Measurements from ENCODE around the gene TAOK3. TPM values are rescaled to one million over a fixed set of nuclear protein-coding genes. Genes with fewer than 3 reads are reported as not detected.
"Not testable (repeated sequence)": the region's sequence is repeated elsewhere in the genome, so short reads cannot be mapped to it uniquely, and the experiment has no call there.

Gene TAOK3
- total RNA-seq, 4 donors from 2014 or later: 22.7 to 61.7 (median 38.8) TPM

- Histone ChIP-seq H3K36me3 (peaks cover 11% of the 10 kb centered on the region), H3K4me1 (no peaks in the 10 kb centered on the region), H3K9me3 (no peaks in the 10 kb centered on the region), H3K27me3 (no peaks in the 10 kb centered on the region), H3K4me3 (no peak overlapping the region), H3K27ac (no peak overlapping the region)
- 88% methylated on average over 1 of the region's 1 CpG for WGBS
- no peak for TF ChIP-seq POLR2A (IDR thresholded peaks at IDR 0.05)
- DNase-seq (ENCODE audit: low spot score in 2 of 2): no peak
These were observed 116.4 kb downstream of the TAOK3 start for GRCh38 chr12:118256352-118256751.

- H3K4me1 ChIP-seq: no peaks in the 10 kb centered on the region
- no peaks in the 10 kb centered on the region for H3K27me3 ChIP-seq
- no peak for TF ChIP-seq POLR2AphosphoS5 (IDR thresholded peaks at IDR 0.05)
- H3K27ac ChIP-seq: no peak overlapping the region
- no peak for DNase-seq (ENCODE audit: low spot score in 2 of 2)
- WGBS: 92% methylated on average over 1 of the region's 1 CpG
- H3K36me3 ChIP-seq: no peaks in the 10 kb centered on the region
- no peak overlapping the region for H3K4me3 ChIP-seq
- H3K9me3 ChIP-seq: no peaks in the 10 kb centered on the region
These were observed 123.2 kb downstream of the TAOK3 start for GRCh38 chr12:118249547-118249946.

GRCh38 chr12:118245886-118246285, 126.8 kb downstream of the TAOK3 start:
- H3K36me3 ChIP-seq; DNase-seq (ENCODE audit: low spot score in 2 of 2); H3K27me3 ChIP-seq; H3K9me3 ChIP-seq; H3K27ac ChIP-seq; H3K4me1 ChIP-seq; H3K4me3 ChIP-seq: not testable (repeated sequence)
- 94% methylated on average over 14 of the region's 26 CpGs for WGBS

DNA sequence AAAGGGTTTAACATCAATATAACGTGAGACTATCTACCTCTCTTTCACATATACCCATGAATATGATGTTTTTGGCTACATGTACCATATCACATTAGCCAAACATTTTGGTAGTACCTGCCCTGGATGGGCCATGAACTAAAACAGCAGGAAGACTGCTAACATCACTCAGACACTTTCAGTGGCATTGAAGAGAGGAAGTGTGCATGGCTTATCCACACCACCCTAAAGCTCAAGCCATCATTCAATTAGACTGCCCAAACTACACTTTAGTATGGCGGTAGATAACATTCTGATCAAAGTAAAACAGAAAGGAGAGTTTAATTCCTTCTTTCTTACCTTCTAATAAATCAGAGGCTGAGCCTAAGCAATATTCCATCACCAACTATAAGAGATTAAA, 133.8 kb downstream of the TAOK3 start:
- Histone ChIP-seq H3K4me1 (peaks cover 36% of the 10 kb centered on the region), H3K27me3 (no peaks in the 10 kb centered on the region), H3K9me3 (no peaks in the 10 kb centered on the region), H3K36me3 (peaks cover 3% of the 10 kb centered on the region), H3K4me3 (no peak overlapping the region), H3K27ac (no peak overlapping the region)
- TF ChIP-seq EP300 (IDR thresholded peaks at IDR 0.05): no peak
- TF ChIP-seq, protein P1, sequence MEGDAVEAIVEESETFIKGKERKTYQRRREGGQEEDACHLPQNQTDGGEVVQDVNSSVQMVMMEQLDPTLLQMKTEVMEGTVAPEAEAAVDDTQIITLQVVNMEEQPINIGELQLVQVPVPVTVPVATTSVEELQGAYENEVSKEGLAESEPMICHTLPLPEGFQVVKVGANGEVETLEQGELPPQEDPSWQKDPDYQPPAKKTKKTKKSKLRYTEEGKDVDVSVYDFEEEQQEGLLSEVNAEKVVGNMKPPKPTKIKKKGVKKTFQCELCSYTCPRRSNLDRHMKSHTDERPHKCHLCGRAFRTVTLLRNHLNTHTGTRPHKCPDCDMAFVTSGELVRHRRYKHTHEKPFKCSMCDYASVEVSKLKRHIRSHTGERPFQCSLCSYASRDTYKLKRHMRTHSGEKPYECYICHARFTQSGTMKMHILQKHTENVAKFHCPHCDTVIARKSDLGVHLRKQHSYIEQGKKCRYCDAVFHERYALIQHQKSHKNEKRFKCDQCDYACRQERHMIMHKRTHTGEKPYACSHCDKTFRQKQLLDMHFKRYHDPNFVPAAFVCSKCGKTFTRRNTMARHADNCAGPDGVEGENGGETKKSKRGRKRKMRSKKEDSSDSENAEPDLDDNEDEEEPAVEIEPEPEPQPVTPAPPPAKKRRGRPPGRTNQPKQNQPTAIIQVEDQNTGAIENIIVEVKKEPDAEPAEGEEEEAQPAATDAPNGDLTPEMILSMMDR (IDR thresholded peaks at IDR 0.05): no peak
- TF ChIP-seq POLR2A (IDR thresholded peaks at IDR 0.05): no peak
- no peak for TF ChIP-seq POLR2AphosphoS5 (IDR thresholded peaks at IDR 0.05)
- DNase-seq (ENCODE audit: low spot score in 2 of 2): no peak
- 91% methylated on average over 2 of the region's 2 CpGs for WGBS

DNA sequence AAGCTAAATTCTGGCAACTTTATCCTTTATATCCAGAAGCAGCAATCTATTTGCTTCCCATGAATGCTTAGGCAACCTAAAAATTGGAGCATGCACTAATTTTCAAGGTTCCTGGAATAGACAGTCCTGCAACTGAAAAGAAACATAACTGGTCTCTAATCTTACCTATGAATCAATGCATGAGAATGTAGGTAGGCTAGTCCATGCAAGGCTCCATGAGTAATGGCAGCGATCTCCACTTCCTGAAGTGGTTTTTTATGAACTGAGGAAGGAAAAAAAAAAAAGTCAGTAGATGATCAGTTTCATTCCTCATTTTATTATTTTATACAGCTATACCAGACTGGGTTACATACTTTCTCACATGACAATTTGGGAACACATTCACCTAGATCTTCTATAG, 134.8 kb downstream of the TAOK3 start:
- no peak overlapping the region for H3K4me3 ChIP-seq
- no peaks in the 10 kb centered on the region for H3K27me3 ChIP-seq
- no peaks in the 10 kb centered on the region for H3K9me3 ChIP-seq
- TF ChIP-seq POLR2A (IDR thresholded peaks at IDR 0.05) (no peak), EP300 (IDR thresholded peaks at IDR 0.05) (no peak), POLR2AphosphoS5 (IDR thresholded peaks at IDR 0.05) (no peak)
- TF ChIP-seq, protein P1 (IDR thresholded peaks at IDR 0.05): no peak
- H3K4me1 ChIP-seq: peaks cover 36% of the 10 kb centered on the region
- H3K36me3 ChIP-seq: peaks cover 3% of the 10 kb centered on the region
- 43% methylated on average over 1 of the region's 1 CpG for WGBS
- no peak for DNase-seq (ENCODE audit: low spot score in 2 of 2)
- peak overlapping the region; percentile 15 for H3K27ac ChIP-seq

DNA sequence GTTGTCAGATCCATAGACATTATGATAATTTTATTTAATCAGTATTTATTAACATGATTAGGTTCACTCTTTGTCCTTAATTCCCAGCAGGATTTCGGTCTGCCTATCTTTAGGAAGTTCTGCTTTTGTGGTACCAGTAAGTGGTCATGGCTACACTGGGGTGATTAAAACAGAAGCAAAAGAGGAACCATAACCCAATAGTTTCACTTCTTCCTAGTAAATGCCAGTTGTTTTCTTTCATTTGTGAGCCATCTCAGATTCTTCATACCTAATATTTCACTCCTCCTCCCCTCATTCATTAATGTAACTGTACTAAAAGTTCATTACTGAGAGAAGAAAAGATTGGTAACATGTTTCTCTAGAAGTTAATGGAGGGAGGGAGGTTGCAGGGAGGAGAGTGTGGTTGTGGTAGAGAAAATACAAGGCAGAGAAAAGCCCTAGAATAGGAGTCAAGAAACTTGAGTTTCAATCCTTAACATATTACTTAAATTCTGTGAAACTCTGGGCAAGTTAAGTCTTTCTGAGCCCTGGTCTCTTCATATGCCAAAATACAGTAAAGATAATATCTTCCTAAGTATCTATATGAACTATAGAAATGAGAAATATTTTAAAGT, 135.5 kb downstream of the TAOK3 start:
- no peak for DNase-seq (ENCODE audit: low spot score in 2 of 2)
- no peaks in the 10 kb centered on the region for H3K27me3 ChIP-seq
- H3K9me3 ChIP-seq: no peaks in the 10 kb centered on the region
- TF ChIP-seq, protein P1 (IDR thresholded peaks at IDR 0.05): no peak
- TF ChIP-seq EP300 (IDR thresholded peaks at IDR 0.05): no peak
- TF ChIP-seq POLR2AphosphoS5 (IDR thresholded peaks at IDR 0.05): no peak
- no peak for TF ChIP-seq POLR2A (IDR thresholded peaks at IDR 0.05)
- 68% methylated on average over 1 of the region's 1 CpG for WGBS
- H3K4me1 ChIP-seq: peaks cover 36% of the 10 kb centered on the region
- H3K27ac ChIP-seq: peak overlapping the region; percentile 15
- peaks cover 3% of the 10 kb centered on the region for H3K36me3 ChIP-seq
- H3K4me3 ChIP-seq: no peak overlapping the region

- DNase-seq (ENCODE audit: low spot score in 2 of 2): no peak
- no peak overlapping the region for H3K27ac ChIP-seq
- peaks cover 4% of the 10 kb centered on the region for H3K36me3 ChIP-seq
- H3K4me1 ChIP-seq: no peaks in the 10 kb centered on the region
- H3K9me3 ChIP-seq: no peaks in the 10 kb centered on the region
- TF ChIP-seq POLR2A (IDR thresholded peaks at IDR 0.05) (no peak), EP300 (IDR thresholded peaks at IDR 0.05) (no peak), POLR2AphosphoS5 (IDR thresholded peaks at IDR 0.05) (no peak)
- TF ChIP-seq, protein P1 (IDR thresholded peaks at IDR 0.05): no peak
- H3K4me3 ChIP-seq: no peak overlapping the region
- no peaks in the 10 kb centered on the region for H3K27me3 ChIP-seq
These were observed 152.0 kb downstream of the TAOK3 start for GRCh38 chr12:118220702-118221101.

All from suprapubic skin (tissue), 4 donors.